CD4-positive, alpha-beta T cell (primary cell): ENCODE results near the gene MPP3. TPM values are rescaled to one million over a fixed set of nuclear protein-coding genes. Genes with fewer than 3 reads are reported as not detected.

ENCODE experiments used
- ATAC-seq: fragments of 200-7000 bp; cut with Tn5 transposase; one replicate; pipeline ENCODE4 v1.10.0; 2022; ENCODE audit warnings: mild to moderate bottlenecking; ENCODE audit not compliant: poor library complexity
- CTCF ChIA-PET: fragments of 350-600 bp; sonication (Branson Sonifier 250); formaldehyde crosslinking; loops from one replicate; lab custom pipeline; 2021; ENCODE audit warnings: antibody characterized with exemption, inconsistent platforms; lab: Charles Lee
- POLR2A ChIA-PET: fragments of 350-600 bp; sonication (Branson Sonifier 250); formaldehyde crosslinking; loops from one replicate; lab custom pipeline; 2021; ENCODE audit warnings: antibody characterized with exemption, inconsistent platforms; lab: Charles Lee
- DNase-seq, 14 experiments: peaks; one replicate each; pipeline ENCODE4 v3.0.0-alpha.2; 2013 to 2020; ENCODE audit warnings: mixed read lengths in 2 of 14
- H3K27ac ChIP-seq, 2 donors: one replicate each; pipeline versions ENCODE4 v1.5.1 to v1.7.0; 2013; ENCODE audit warnings: low read length in 2 of 2, low read depth in 1 of 2, mild to moderate bottlenecking in 1 of 2
- H3K27me3 ChIP-seq, 2 experiments: 1 replicate in 1 of 2; 2 replicates in 1 of 2; pipeline versions ENCODE4 v1.6.1 to v1.7.0; 2013; ENCODE audit warnings: low read length in 2 of 2, control low read depth in 1 of 2, mild to moderate bottlenecking in 1 of 2, moderate library complexity in 1 of 2; ENCODE audit not compliant: insufficient read depth in 2 of 2, control insufficient read depth in 1 of 2
- H3K36me3 ChIP-seq: one replicate; pipeline ENCODE4 v1.6.1; 2013; ENCODE audit warnings: low read length, control low read depth; ENCODE audit not compliant: insufficient read depth
- H3K4me1 ChIP-seq: one replicate; pipeline ENCODE4 v1.6.1; 2013; ENCODE audit warnings: low read length, control low read depth; ENCODE audit not compliant: insufficient read depth
- H3K4me3 ChIP-seq: one replicate; pipeline ENCODE4 v1.5.1; 2013; ENCODE audit warnings: mild to moderate bottlenecking, low read length, moderate library complexity
- H3K9me3 ChIP-seq, 2 experiments: 1 replicate in 1 of 2; 2 replicates in 1 of 2; pipeline versions ENCODE4 v1.6.1 to v1.7.0; 2013; ENCODE audit warnings: low read length in 2 of 2, mild to moderate bottlenecking in 2 of 2, control low read depth in 1 of 2, moderate library complexity in 1 of 2; ENCODE audit not compliant: control insufficient read depth in 1 of 2, insufficient read depth in 1 of 2
- H3K27ac Mint-ChIP-seq: one replicate; pipeline ENCODE4 v1.8.0; 2020; ENCODE audit warnings: mixed read lengths
- H3K27me3 Mint-ChIP-seq: one replicate; pipeline ENCODE4 v1.8.0; 2021; ENCODE audit warnings: mixed read lengths
- H3K36me3 Mint-ChIP-seq: one replicate; pipeline ENCODE4 v1.8.0; 2021; ENCODE audit warnings: low read depth, mixed read lengths
- H3K4me1 Mint-ChIP-seq: one replicate; pipeline ENCODE4 v1.8.0; 2021; ENCODE audit warnings: low read depth, mixed read lengths
- H3K4me3 Mint-ChIP-seq: one replicate; pipeline ENCODE4 v1.8.0; 2020; ENCODE audit warnings: mild to moderate bottlenecking, mixed read lengths
- H3K9me3 Mint-ChIP-seq: one replicate; pipeline ENCODE4 v1.8.0; 2020; ENCODE audit warnings: mixed read lengths
- intact Hi-C, 2 experiments: fragments of 100-400 bp; cut with DNase I in 1 of 2; cut with micrococcal nuclease in 1 of 2; formaldehyde crosslinking; loops; one replicate each; pipeline versions ENCODE4 v1.15.1 to v1.9.0; 2023 to 2025; cut with DNase I, micrococcal nuclease
- total RNA-seq, 174 experiments: library from RNA in 2 of 174; stranded (reverse) in 2 of 174; gene quantifications; one replicate each; pipeline ENCODE4 v1.2.3 and lab custom pipeline; 2021 to 2026
- TF ChIP-seq, protein P1 (sequence below): fragments of 200-600 bp; IDR thresholded peaks from one replicate; pipeline ENCODE4 v1.8.0; 2022; ENCODE audit warnings: antibody characterized with exemption, mild to moderate bottlenecking

The MPP3 gene
- total RNA-seq, 2 experiments from 2014 or later: 0.14 TPM; not detected in 1

DNA sequence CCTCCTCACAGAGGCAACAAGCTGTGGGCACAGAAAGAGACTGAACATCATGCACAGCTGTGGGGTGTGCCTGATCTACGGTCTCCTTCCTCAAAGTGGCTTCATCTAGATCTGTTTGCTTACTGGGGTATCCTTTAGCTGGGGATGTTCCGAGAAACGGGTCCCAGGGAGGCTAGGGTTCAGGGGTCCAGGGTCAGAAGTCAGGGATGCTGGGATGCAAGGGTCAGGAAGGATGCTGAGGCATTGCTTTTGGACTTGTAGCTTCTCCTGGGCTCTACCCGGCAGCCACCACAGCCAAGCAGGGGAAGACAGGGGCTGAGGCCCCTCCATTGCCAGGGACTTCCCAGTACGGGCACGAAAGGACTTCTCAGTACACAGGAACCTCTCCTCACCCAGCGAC lies 20.6 kb upstream of the MPP3 start:
- peaks cover 0 to 21% of the 10 kb centered on the region in 2 experiments for H3K27me3 ChIP-seq
- CTCF ChIA-PET: no interaction called here
- no peaks in the 10 kb centered on the region for H3K36me3 Mint-ChIP-seq
- no peak overlapping the region for H3K4me3 Mint-ChIP-seq
- no peak overlapping the region for H3K27ac ChIP-seq
- DNase-seq: no peak
- H3K36me3 ChIP-seq: no peaks in the 10 kb centered on the region
- H3K27ac Mint-ChIP-seq: no peak overlapping the region
- no peaks in the 10 kb centered on the region for H3K9me3 Mint-ChIP-seq
- POLR2A ChIA-PET: no interaction called here
- H3K4me1 Mint-ChIP-seq: no peaks in the 10 kb centered on the region
- no peak for ATAC-seq
- intact Hi-C loops: no loop called here
- TF ChIP-seq, protein P1, sequence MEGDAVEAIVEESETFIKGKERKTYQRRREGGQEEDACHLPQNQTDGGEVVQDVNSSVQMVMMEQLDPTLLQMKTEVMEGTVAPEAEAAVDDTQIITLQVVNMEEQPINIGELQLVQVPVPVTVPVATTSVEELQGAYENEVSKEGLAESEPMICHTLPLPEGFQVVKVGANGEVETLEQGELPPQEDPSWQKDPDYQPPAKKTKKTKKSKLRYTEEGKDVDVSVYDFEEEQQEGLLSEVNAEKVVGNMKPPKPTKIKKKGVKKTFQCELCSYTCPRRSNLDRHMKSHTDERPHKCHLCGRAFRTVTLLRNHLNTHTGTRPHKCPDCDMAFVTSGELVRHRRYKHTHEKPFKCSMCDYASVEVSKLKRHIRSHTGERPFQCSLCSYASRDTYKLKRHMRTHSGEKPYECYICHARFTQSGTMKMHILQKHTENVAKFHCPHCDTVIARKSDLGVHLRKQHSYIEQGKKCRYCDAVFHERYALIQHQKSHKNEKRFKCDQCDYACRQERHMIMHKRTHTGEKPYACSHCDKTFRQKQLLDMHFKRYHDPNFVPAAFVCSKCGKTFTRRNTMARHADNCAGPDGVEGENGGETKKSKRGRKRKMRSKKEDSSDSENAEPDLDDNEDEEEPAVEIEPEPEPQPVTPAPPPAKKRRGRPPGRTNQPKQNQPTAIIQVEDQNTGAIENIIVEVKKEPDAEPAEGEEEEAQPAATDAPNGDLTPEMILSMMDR: no peak
- no peak overlapping the region for H3K4me3 ChIP-seq
- peaks cover 22% of the 10 kb centered on the region for H3K27me3 Mint-ChIP-seq
- peaks cover 0 to 18% of the 10 kb centered on the region in 2 experiments for H3K9me3 ChIP-seq
- no peaks in the 10 kb centered on the region for H3K4me1 ChIP-seq

DNA sequence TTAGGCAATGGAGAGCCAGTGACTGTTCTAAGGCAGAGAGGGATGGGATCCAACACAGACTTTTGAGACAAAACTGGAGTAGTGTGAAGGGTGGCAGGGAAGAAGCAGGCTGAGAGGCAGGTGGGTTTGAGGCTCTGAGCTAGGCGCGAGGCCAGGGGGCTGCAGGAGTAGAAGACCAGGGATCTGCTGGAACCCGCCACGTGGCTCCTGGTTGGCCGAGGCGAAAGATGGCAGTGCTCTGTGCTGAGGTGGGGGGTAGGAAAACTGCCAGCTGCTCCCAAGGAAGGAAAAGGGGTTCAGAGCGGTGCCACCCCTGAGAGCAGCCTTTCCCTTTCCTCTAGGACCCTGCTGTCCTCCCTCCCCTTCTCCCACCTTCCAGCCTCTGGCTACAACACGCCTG lies 19.6 kb upstream of the MPP3 start:
- H3K27ac Mint-ChIP-seq: no peak overlapping the region
- H3K4me3 Mint-ChIP-seq: no peak overlapping the region
- Histone ChIP-seq H3K27me3 (peaks cover 0 to 18% of the 10 kb centered on the region in 2 experiments), H3K27ac (no peak overlapping the region), H3K9me3 (peaks cover 0 to 10% of the 10 kb centered on the region in 2 experiments), H3K4me1 (no peaks in the 10 kb centered on the region), H3K4me3 (no peak overlapping the region), H3K36me3 (no peaks in the 10 kb centered on the region)
- no peaks in the 10 kb centered on the region for H3K9me3 Mint-ChIP-seq
- H3K36me3 Mint-ChIP-seq: no peaks in the 10 kb centered on the region
- DNase-seq: no peak
- no peak for ATAC-seq
- intact Hi-C loops: no loop called here
- H3K4me1 Mint-ChIP-seq: no peaks in the 10 kb centered on the region
- peaks cover 28% of the 10 kb centered on the region for H3K27me3 Mint-ChIP-seq
- ChIA-PET POLR2A (no interaction called here), CTCF (no interaction called here)
- TF ChIP-seq, protein P1: no peak

DNA sequence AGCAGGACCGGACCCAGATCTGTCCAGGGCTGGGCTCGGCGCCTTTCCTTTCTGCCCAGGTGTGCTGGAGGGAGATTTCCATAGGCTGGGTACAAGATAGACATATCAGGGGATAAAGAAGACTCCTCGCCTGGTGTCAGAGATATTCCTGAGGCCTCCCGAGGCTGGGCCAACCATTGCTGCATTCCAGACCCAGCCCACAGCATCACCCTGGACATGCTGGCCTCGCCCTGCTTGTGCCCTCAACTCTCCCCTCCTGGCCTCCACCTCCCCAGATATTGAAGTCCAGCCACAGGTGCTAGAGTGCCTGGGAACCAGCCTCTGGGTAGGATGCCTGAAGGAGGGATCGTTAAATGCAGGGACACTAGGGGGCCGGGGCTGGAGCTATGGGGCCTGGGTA lies 16.2 kb upstream of the MPP3 start:
- H3K9me3 Mint-ChIP-seq: no peaks in the 10 kb centered on the region
- intact Hi-C loops: loop anchor here (5.0 kb wide), 2 partner anchors 152 to 157 kb away; no protein-coding TSS in a partner anchor
- Histone ChIP-seq H3K4me1 (no peaks in the 10 kb centered on the region), H3K36me3 (no peaks in the 10 kb centered on the region), H3K4me3 (no peak overlapping the region), H3K9me3 (no peaks in the 10 kb centered on the region), H3K27ac (no peak overlapping the region), H3K27me3 (peaks cover 0 to 10% of the 10 kb centered on the region in 2 experiments)
- H3K27ac Mint-ChIP-seq: no peak overlapping the region
- ChIA-PET POLR2A (no interaction called here), CTCF (no interaction called here)
- no peak overlapping the region for H3K4me3 Mint-ChIP-seq
- no peak for ATAC-seq
- H3K36me3 Mint-ChIP-seq: no peaks in the 10 kb centered on the region
- no peaks in the 10 kb centered on the region for H3K4me1 Mint-ChIP-seq
- H3K27me3 Mint-ChIP-seq: peaks cover 40% of the 10 kb centered on the region
- no peak for DNase-seq
- TF ChIP-seq, protein P1: no peak
